ENCODE data around the gene DHX58.

Gene DHX58

GRCh38 chr17:42110301-42111264 is 1.9 kb downstream of the DHX58 start:
- no peak for DNase-seq (ENCODE audit: low read depth)

- no peak for DNase-seq (ENCODE audit: low read depth)
These were observed 3.4 kb downstream of the DHX58 start for GRCh38 chr17:42109086-42109485.

- DNase-seq (ENCODE audit: low read depth): peak; percentile 71
These were observed 4.6 kb downstream of the DHX58 start for GRCh38 chr17:42107597-42108576.

GRCh38 chr17:42107124-42107523 is 5.4 kb downstream of the DHX58 start:
- no peak for DNase-seq (ENCODE audit: low read depth)

GRCh38 chr17:42106009-42106408 is 6.5 kb downstream of the DHX58 start:
- DNase-seq (ENCODE audit: low read depth): no peak

GRCh38 chr17:42104264-42104663 is 8.2 kb downstream of the DHX58 start:
- DNase-seq (ENCODE audit: low read depth): no peak

- no peak for DNase-seq (ENCODE audit: low read depth)
These were observed 9.1 kb downstream of the DHX58 start for GRCh38 chr17:42103221-42103954.

- peak; percentile 77 for DNase-seq (ENCODE audit: low read depth)
These were observed 10.8 kb downstream of the DHX58 start for GRCh38 chr17:42101513-42102292.

GRCh38 chr17:42098730-42099399 is 13.6 kb downstream of the DHX58 start:
- no peak for DNase-seq (ENCODE audit: low read depth)

GRCh38 chr17:42097691-42098631 is 14.6 kb downstream of the DHX58 start, which contains the start of gene ZNF385C:
ZNF385C (minus strand) TSS chr17:42098473; CDS start chr17:42063056, 35,417 bp downstream.
- no peak for DNase-seq (ENCODE audit: low read depth)

- no peak for DNase-seq (ENCODE audit: low read depth)
These were observed 16.0 kb downstream of the DHX58 start for GRCh38 chr17:42096360-42097111.

GRCh38 chr17:42094375-42095069 is 18.0 kb downstream of the DHX58 start:
- DNase-seq (ENCODE audit: low read depth): no peak

GRCh38 chr17:42092939-42093338 is 19.6 kb downstream of the DHX58 start:
- DNase-seq (ENCODE audit: low read depth): no peak

- DNase-seq (ENCODE audit: low read depth): no peak
These were observed 21.3 kb downstream of the DHX58 start for GRCh38 chr17:42090964-42091790.

GRCh38 chr17:42088736-42089135 is 23.8 kb downstream of the DHX58 start:
- DNase-seq (ENCODE audit: low read depth): no peak

GRCh38 chr17:42087736-42088705 is 24.5 kb downstream of the DHX58 start:
- no peak for DNase-seq (ENCODE audit: low read depth)
